Activated CD4-positive, alpha-beta memory T cell treated with anti-CD3 and anti-CD28 coated beads, Interleukin-2, amount 10 ng/mL, durations not matched to agents 7 days and 5 days (primary cell): Measurements from ENCODE around the gene KCNQ4. TPM values are rescaled to one million over a fixed set of nuclear protein-coding genes. Genes with fewer than 3 reads are reported as not detected.

ENCODE experiments used
- CTCF ChIA-PET: fragments of 350-600 bp; sonication (Branson Sonifier 250); formaldehyde crosslinking; loops from one replicate; lab custom pipeline; 2021; ENCODE audit warnings: antibody characterized with exemption, inconsistent platforms; lab: Charles Lee
- POLR2A ChIA-PET: fragments of 350-600 bp; sonication (Branson Sonifier 250); formaldehyde crosslinking; loops from one replicate; lab custom pipeline; 2021; ENCODE audit warnings: antibody characterized with exemption; lab: Charles Lee
- DNase-seq: peaks from one replicate; pipeline ENCODE4 v3.0.0-alpha.2; 2020
- H3K27ac Mint-ChIP-seq: one replicate; pipeline ENCODE4 v1.8.0; 2021; ENCODE audit warnings: mild to moderate bottlenecking, mixed read lengths
- H3K27me3 Mint-ChIP-seq: one replicate; pipeline ENCODE4 v1.8.0; 2021; ENCODE audit warnings: mixed read lengths
- H3K36me3 Mint-ChIP-seq: one replicate; pipeline ENCODE4 v1.8.0; 2021; ENCODE audit warnings: low read depth, mixed read lengths
- H3K4me1 Mint-ChIP-seq: one replicate; pipeline ENCODE4 v1.8.0; 2021; ENCODE audit warnings: mixed read lengths
- H3K4me3 Mint-ChIP-seq: one replicate; pipeline ENCODE4 v1.8.0; 2021; ENCODE audit warnings: mild to moderate bottlenecking, mixed read lengths
- H3K9me3 Mint-ChIP-seq: one replicate; pipeline ENCODE4 v1.8.0; 2021; ENCODE audit warnings: mixed read lengths
- total RNA-seq, 2 experiments: library from RNA; stranded (reverse); gene quantifications; one replicate each; pipeline ENCODE4 v1.2.3, GENCODE V29; 2021

The KCNQ4 gene
- total RNA-seq, 2 experiments from 2014 or later, result 0.45 to 0.60 TPM

- H3K27ac Mint-ChIP-seq, result no peak overlapping the region
- peaks cover 43% of the 10 kb centered on the region for H3K4me1 Mint-ChIP-seq
- H3K4me3 Mint-ChIP-seq, result no peak overlapping the region
- peaks cover 14% of the 10 kb centered on the region for H3K9me3 Mint-ChIP-seq
- no peak for DNase-seq
- peaks cover 18% of the 10 kb centered on the region for H3K36me3 Mint-ChIP-seq
- POLR2A ChIA-PET, result interaction anchor here (1.4 kb wide), 1 partner anchor 101 kb away, joined by 3 read pairs; the partner anchor contains the start of gene CTPS1
- CTCF ChIA-PET, result interaction anchor here (4.9 kb wide), 1 partner anchor 72 kb away, joined by 39 read pairs; no protein-coding TSS in a partner anchor
- peaks cover 11% of the 10 kb centered on the region for H3K27me3 Mint-ChIP-seq
These were observed 95.3 kb downstream of the KCNQ4 start for GRCh38 chr1:40878906-40879305.

- no peak for DNase-seq
- peaks cover 14% of the 10 kb centered on the region for H3K27me3 Mint-ChIP-seq
- H3K4me1 Mint-ChIP-seq, result peaks cover 41% of the 10 kb centered on the region
- H3K4me3 Mint-ChIP-seq, result no peak overlapping the region
- POLR2A ChIA-PET, result no interaction called here
- H3K27ac Mint-ChIP-seq, result no peak overlapping the region
- H3K36me3 Mint-ChIP-seq, result peaks cover 17% of the 10 kb centered on the region
- H3K9me3 Mint-ChIP-seq, result peaks cover 14% of the 10 kb centered on the region
- CTCF ChIA-PET, result interaction anchor here (0.7 kb wide), 1 partner anchor 18 kb away, joined by 5 read pairs; the partner anchor contains the start of gene CITED4
These were observed 96.0 kb downstream of the KCNQ4 start for GRCh38 chr1:40879482-40880175.

GRCh38 chr1:40880813-40881549 lies 97.4 kb downstream of the KCNQ4 start:
- DNase-seq, result no peak
- H3K9me3 Mint-ChIP-seq, result peaks cover 11% of the 10 kb centered on the region
- CTCF ChIA-PET, result interaction anchor here (0.8 kb wide), 1 partner anchor 72 kb away, joined by 3 read pairs; no protein-coding TSS in a partner anchor
- peaks cover 21% of the 10 kb centered on the region for H3K27me3 Mint-ChIP-seq
- POLR2A ChIA-PET, result no interaction called here
- H3K36me3 Mint-ChIP-seq, result peaks cover 13% of the 10 kb centered on the region
- no peak overlapping the region for H3K27ac Mint-ChIP-seq
- H3K4me3 Mint-ChIP-seq, result no peak overlapping the region
- peaks cover 29% of the 10 kb centered on the region for H3K4me1 Mint-ChIP-seq

DNA sequence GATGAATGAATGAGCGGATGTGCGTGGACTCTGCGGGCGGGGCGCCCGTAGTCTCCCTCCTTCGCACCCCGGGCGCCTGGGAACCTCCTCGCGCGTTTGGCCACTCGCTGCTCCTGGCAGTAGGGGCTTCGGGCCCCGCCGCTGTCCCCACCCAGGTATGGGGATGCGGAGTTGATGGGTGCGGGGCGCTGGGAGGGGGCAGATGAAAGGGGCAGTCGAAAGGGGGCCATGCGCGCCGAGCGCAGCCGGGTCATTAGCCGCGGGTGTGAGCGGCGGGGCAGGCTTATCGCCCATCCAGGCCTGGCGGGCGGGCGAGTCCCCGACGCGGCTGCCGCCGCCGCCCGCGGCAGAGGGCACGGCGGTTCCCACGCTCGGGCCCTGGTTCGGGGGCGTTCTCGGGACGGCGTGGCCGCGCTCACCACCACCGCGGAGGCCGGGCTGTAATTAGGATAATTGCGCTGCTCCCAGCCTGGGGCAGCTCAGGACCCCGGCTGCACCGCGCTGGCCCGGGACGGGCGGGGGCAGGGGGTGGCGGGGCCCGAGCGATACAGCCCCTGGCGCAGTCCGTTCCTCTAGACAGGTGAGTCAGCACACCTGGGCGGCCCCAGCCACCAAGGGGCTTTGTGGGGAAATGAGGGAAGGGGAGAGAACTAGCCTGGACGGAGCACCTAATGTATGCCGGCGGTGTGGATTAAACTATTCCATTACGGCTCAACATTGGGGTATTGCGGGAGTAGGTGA lies 100.6 kb downstream of the KCNQ4 start:
- ChIA-PET CTCF (no interaction called here), POLR2A (no interaction called here)
- peaks cover 49% of the 10 kb centered on the region for H3K27me3 Mint-ChIP-seq
- H3K27ac Mint-ChIP-seq, result no peak overlapping the region
- peaks cover 17% of the 10 kb centered on the region for H3K4me1 Mint-ChIP-seq
- no peak overlapping the region for H3K4me3 Mint-ChIP-seq
- no peaks in the 10 kb centered on the region for H3K9me3 Mint-ChIP-seq
- H3K36me3 Mint-ChIP-seq, result peaks cover 3% of the 10 kb centered on the region
- no peak for DNase-seq

DNA sequence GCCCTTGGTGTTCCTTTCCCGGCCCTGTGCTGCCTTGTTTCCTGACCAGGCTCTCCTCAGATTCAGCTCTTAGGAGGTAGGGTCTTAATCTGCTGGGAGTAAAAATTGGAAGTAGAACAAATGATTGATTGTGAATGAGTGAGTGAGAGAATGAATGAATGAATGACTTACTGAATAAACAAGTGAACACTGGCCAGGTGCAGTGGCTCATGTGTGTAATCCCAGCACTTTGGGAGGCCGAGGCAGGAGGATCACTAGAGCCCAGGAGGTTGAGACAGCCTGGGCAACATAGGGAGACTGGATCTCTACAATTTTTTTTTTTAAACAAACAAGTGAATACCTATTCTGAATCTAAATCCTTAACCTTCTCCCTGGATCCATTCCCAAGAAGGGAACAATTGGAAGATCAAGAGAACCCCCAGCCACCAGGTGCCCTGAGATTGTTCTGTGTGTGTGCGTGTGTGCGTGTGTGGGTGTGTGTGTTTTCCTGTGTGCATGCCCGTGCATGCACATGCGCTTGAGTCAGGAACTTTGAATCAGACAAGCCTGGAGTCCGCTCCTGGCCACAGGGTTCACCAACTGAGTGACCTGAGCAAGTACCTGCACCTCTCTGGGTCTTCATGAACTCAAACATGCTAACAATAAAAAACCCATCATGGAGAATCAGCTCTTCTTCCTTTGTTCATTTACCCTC lies 102.9 kb downstream of the KCNQ4 start:
- Mint-ChIP-seq H3K27me3 (peaks cover 53% of the 10 kb centered on the region), H3K4me1 (peaks cover 17% of the 10 kb centered on the region), H3K9me3 (no peaks in the 10 kb centered on the region), H3K4me3 (no peak overlapping the region), H3K36me3 (peaks cover 3% of the 10 kb centered on the region), H3K27ac (no peak overlapping the region)
- CTCF ChIA-PET, result no interaction called here
- POLR2A ChIA-PET, result interaction anchor here (0.7 kb wide), 1 partner anchor 10 kb away, joined by 4 read pairs; no protein-coding TSS in a partner anchor
- no peak for DNase-seq

- CTCF ChIA-PET, result no interaction called here
- no peak overlapping the region for H3K4me3 Mint-ChIP-seq
- H3K27me3 Mint-ChIP-seq, result peaks cover 53% of the 10 kb centered on the region
- no peak for DNase-seq
- no peaks in the 10 kb centered on the region for H3K9me3 Mint-ChIP-seq
- POLR2A ChIA-PET, result interaction anchor here (0.7 kb wide), 1 partner anchor 11 kb away, joined by 4 read pairs; no protein-coding TSS in a partner anchor
- H3K4me1 Mint-ChIP-seq, result peaks cover 17% of the 10 kb centered on the region
- H3K36me3 Mint-ChIP-seq, result peaks cover 3% of the 10 kb centered on the region
- H3K27ac Mint-ChIP-seq, result no peak overlapping the region
These were observed 103.4 kb downstream of the KCNQ4 start for GRCh38 chr1:40887012-40887378.

DNA sequence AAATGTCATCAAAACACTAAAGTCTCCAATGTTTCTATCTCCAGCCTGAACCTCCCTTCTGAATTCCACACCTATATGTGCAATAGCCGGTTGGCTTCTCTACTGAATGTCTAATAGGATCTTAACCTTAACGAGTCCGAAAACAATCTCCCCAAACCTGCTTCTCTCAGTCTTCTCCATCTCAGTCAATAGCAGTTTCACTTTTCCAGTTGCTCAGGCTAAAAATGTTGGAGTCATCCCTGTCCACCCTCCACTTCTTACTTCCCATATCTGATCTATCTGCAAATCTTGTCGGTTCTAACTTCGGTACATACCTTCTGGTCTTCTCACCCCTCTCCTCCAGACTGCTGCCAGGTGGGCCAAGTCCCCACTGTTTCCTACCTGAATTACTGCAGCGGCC lies 104.1 kb downstream of the KCNQ4 start:
- no peak overlapping the region for H3K4me3 Mint-ChIP-seq
- no peak for DNase-seq
- H3K36me3 Mint-ChIP-seq, result peaks cover 3% of the 10 kb centered on the region
- H3K27ac Mint-ChIP-seq, result no peak overlapping the region
- ChIA-PET POLR2A (no interaction called here), CTCF (no interaction called here)
- no peaks in the 10 kb centered on the region for H3K9me3 Mint-ChIP-seq
- H3K27me3 Mint-ChIP-seq, result peaks cover 50% of the 10 kb centered on the region
- peaks cover 17% of the 10 kb centered on the region for H3K4me1 Mint-ChIP-seq

Other genes with a start within 250 kb of the KCNQ4 start
- gene RIMS3, start 118.1 kb upstream of the KCNQ4 start, total RNA-seq, result 1 to 10 TPM; 5.6 to 6.1 TPM
- 10 to 100 TPM; 78.7 to 84.1 TPM for gene NFYC, start 92.1 kb upstream of the KCNQ4 start, total RNA-seq
- 1 to 10 TPM; 6.9 to 7.9 TPM for gene CITED4, start 78.6 kb downstream of the KCNQ4 start, total RNA-seq
- 10 to 100 TPM; 41.7 to 42.2 TPM for gene CTPS1, start 195.9 kb downstream of the KCNQ4 start, total RNA-seq
- gene SLFNL1, start 237.9 kb downstream of the KCNQ4 start, total RNA-seq, result under 1 TPM; 0.18 to 0.33 TPM